B cell (primary cell): ENCODE data around the gene WDR43. TPM values are rescaled to one million over a fixed set of nuclear protein-coding genes. Genes with fewer than 3 reads are reported as not detected.

ENCODE experiments used
- ATAC-seq: fragments of 200-7000 bp; cut with Tn5 transposase; one replicate; pipeline ENCODE4 v1.10.0; 2021; ENCODE audit warnings: low read depth, mild to moderate bottlenecking, moderate number of reproducible peaks, moderate library complexity
- CTCF ChIA-PET: fragments of 350-600 bp; sonication (Branson Sonifier 250); formaldehyde crosslinking; loops from one replicate; lab custom pipeline; 2021; ENCODE audit warnings: antibody characterized with exemption, inconsistent platforms; lab: Charles Lee
- POLR2A ChIA-PET: fragments of 350-600 bp; sonication (Branson Sonifier 250); formaldehyde crosslinking; loops from one replicate; lab custom pipeline; 2021; ENCODE audit warnings: antibody characterized with exemption; lab: Charles Lee
- DNase-seq: peaks from one replicate; pipeline ENCODE4 v3.0.0; 2013
- H2AFZ ChIP-seq: 2 replicates; pipeline ENCODE4 v1.6.1; 2012; ENCODE audit warnings: mild to moderate bottlenecking, low read depth, low read length; ENCODE audit not compliant: insufficient read depth, poor library complexity, severe bottlenecking
- H3K27ac ChIP-seq, 2 donors: 1 replicate in 1 of 2; 2 replicates in 1 of 2; pipeline ENCODE4 v1.5.1; 2012 to 2013; ENCODE audit warnings: low read length in 2 of 2, mild to moderate bottlenecking in 2 of 2, moderate library complexity in 1 of 2
- H3K27me3 ChIP-seq, 4 experiments: fragments of 200-600 bp in 1 of 4; sonication (generic) in 1 of 4; replicated peaks in 1 of 4; 1 replicate in 2 of 4; 2 replicates in 2 of 4; pipeline versions ENCODE4 v1.6.1 to v1.7.0; 2013 to 2016; ENCODE audit warnings: low read length in 3 of 4, mild to moderate bottlenecking in 2 of 4, mixed read lengths in 1 of 4, moderate library complexity in 1 of 4; ENCODE audit not compliant: insufficient read depth in 4 of 4, control insufficient read depth in 3 of 4; ENCODE audit errors: control extremely low read depth in 1 of 4
- H3K36me3 ChIP-seq, 2 experiments: replicated peaks in 1 of 2; 1 replicate in 1 of 2; 2 replicates in 1 of 2; pipeline versions ENCODE4 v1.6.1 to v1.7.1; 2013; ENCODE audit warnings: low read length in 1 of 2; ENCODE audit not compliant: insufficient read depth in 2 of 2, control insufficient read depth in 1 of 2; ENCODE audit errors: control extremely low read depth in 1 of 2, extremely low read depth in 1 of 2
- H3K4me1 ChIP-seq, 2 donors: fragments of 200-600 bp in 1 of 2; sonication (generic) in 1 of 2; 1 replicate in 1 of 2; 2 replicates in 1 of 2; pipeline versions ENCODE4 v1.5.1 to v1.6.1; 2013 to 2017; ENCODE audit warnings: low read length in 2 of 2; ENCODE audit not compliant: control insufficient read depth in 2 of 2, insufficient read depth in 2 of 2
- H3K4me2 ChIP-seq: replicated peaks from 2 replicates; pipeline ENCODE3; 2012; ENCODE audit warnings: mild to moderate bottlenecking, low read depth, low read length; ENCODE audit not compliant: poor library complexity, severe bottlenecking
- H3K4me3 ChIP-seq, 5 experiments: fragments of 200-600 bp in 1 of 5; sonication (generic) in 1 of 5; 1 replicate in 3 of 5; 2 replicates in 2 of 5; pipeline versions ENCODE4 v1.5.1 to v1.7.0; 2011 to 2016; ENCODE audit warnings: low read length in 4 of 5, mild to moderate bottlenecking in 4 of 5, low read depth in 2 of 5, control low read depth in 1 of 5, moderate library complexity in 1 of 5; ENCODE audit not compliant: insufficient read depth in 1 of 5; ENCODE audit errors: control extremely low read depth in 1 of 5, extremely low read depth in 1 of 5
- H3K79me2 ChIP-seq: fragments of 200-600 bp; sonication (generic); one replicate; pipeline ENCODE4 v1.6.0; 2016; ENCODE audit warnings: low read length; ENCODE audit not compliant: control insufficient read depth, insufficient read depth
- H3K9ac ChIP-seq: fragments of 200-600 bp; sonication (generic); 2 replicates; pipeline ENCODE4 v1.6.1; 2017; ENCODE audit warnings: mild to moderate bottlenecking, low read length, moderate library complexity
- H3K9me3 ChIP-seq, 3 donors: one replicate each; pipeline versions ENCODE4 v1.6.1 to v1.7.1; 2013; ENCODE audit warnings: low read length in 2 of 3; ENCODE audit not compliant: control insufficient read depth in 2 of 3, insufficient read depth in 1 of 3; ENCODE audit errors: control extremely low read depth in 1 of 3
- H4K20me1 ChIP-seq: 2 replicates; pipeline ENCODE4 v1.6.0; 2012; ENCODE audit warnings: mild to moderate bottlenecking, low read length; ENCODE audit not compliant: insufficient read depth, control insufficient read depth, poor library complexity, severe bottlenecking
- H3K27ac Mint-ChIP-seq: one replicate; pipeline ENCODE4 v1.8.0; 2021; ENCODE audit warnings: mixed read lengths
- H3K27me3 Mint-ChIP-seq: one replicate; pipeline ENCODE4 v1.8.0; 2021; ENCODE audit warnings: mixed read lengths
- H3K4me1 Mint-ChIP-seq: one replicate; pipeline ENCODE4 v1.8.0; 2021; ENCODE audit warnings: mixed read lengths
- H3K4me3 Mint-ChIP-seq: one replicate; pipeline ENCODE4 v1.8.0; 2021; ENCODE audit warnings: mixed read lengths
- H3K9me3 Mint-ChIP-seq: one replicate; pipeline ENCODE4 v1.8.0; 2022; ENCODE audit warnings: mixed read lengths; ENCODE audit not compliant: insufficient read depth
- EZH2 ChIP-seq: IDR thresholded peaks from 2 replicates; pipeline ENCODE4 v1.6.1; 2012; ENCODE audit warnings: borderline replicate concordance, low read depth, mild to moderate bottlenecking, moderate library complexity, low read length; ENCODE audit not compliant: insufficient read depth, poor library complexity, severe bottlenecking
- WGBS: methylation state at CpG from one replicate; pipeline ENCODE4 v1.1.5; 2013; ENCODE audit warnings: missing lambda C conversion rate; ENCODE audit not compliant: insufficient coverage; 5-methylcytosine and 5-hydroxymethylcytosine counted together
- intact Hi-C: fragments of 100-400 bp; cut with micrococcal nuclease; formaldehyde crosslinking; loops from one replicate; pipeline ENCODE4 v1.10.0; 2022
- polyA plus RNA-seq: library from polyadenylated mRNA; depleted of rRNA; stranded (reverse); fragments of >200 nt; gene quantifications from 2 replicates; pipeline ENCODE4 v1.2.3, GENCODE V29; 2012
- total RNA-seq, 2 donors: library from RNA; stranded (reverse); fragments of 120-200 nt in 1 of 2; gene quantifications; 1 replicate in 1 of 2; 2 replicates in 1 of 2; pipeline versions ENCODE4 v1.2.3 to v1.2.4, GENCODE V29; 2013 to 2022
- TF ChIP-seq, protein P1 (sequence below): fragments of 200-600 bp; IDR thresholded peaks from one replicate; pipeline ENCODE4 v1.8.0; 2022; ENCODE audit warnings: antibody characterized with exemption, mild to moderate bottlenecking

Gene WDR43
- total and polyA plus RNA-seq, 2 donors (not counting 1 experiment from before 2014, with no cell fraction given), result 22.5 to 51.0 TPM

DNA sequence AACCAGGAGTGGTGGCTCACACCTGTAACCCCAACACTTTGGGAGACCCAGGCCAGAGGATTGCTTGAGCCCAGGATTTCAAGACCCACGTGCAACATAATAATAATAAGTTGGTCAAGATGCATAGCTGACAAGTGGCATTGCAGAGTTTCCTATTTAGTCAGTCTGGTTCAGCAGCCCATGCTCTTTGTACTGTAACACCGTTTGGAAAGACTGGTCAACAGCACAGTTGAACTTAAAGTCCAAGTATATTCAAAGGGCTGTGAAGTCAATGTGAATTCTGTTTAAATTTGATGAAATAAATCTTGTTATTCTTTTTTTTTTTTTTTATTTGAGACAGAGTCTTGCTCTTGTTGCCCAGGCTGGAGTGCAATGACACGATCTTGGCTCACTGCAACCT, 22.8 kb upstream of the WDR43 start:
- WGBS, result 75% methylated on average over 2 of the region's 3 CpGs
- Mint-ChIP-seq H3K4me1 (peaks cover 26% of the 10 kb centered on the region), H3K27me3 (peaks cover 10% of the 10 kb centered on the region), H3K9me3 (no peaks in the 10 kb centered on the region), H3K4me3 (peak overlapping the region; percentile 99), H3K27ac (peak overlapping the region; percentile 100)
- Histone ChIP-seq H3K4me1 (peaks cover 20 to 23% of the 10 kb centered on the region in 2 donors), H3K9me3 (no peaks in the 10 kb centered on the region), H3K79me2 (peaks cover 34% of the 10 kb centered on the region), H3K27ac (no peak overlapping the region), H3K27me3 (peaks cover 0 to 7% (median under 1%) of the 10 kb centered on the region in 4 experiments), H4K20me1 (peaks cover under 1% of the 10 kb centered on the region), H3K9ac (no peak overlapping the region), H3K36me3 (no peaks in the 10 kb centered on the region), H3K4me3 (no peak overlapping the region), H2AFZ (peak overlapping the region; percentile 91), H3K4me2 (no peak overlapping the region)
- CTCF ChIA-PET, result interaction anchor here (2.6 kb wide), 1 partner anchor 24 kb away, joined by 10 read pairs; no protein-coding TSS in a partner anchor
- TF ChIP-seq, protein P1, sequence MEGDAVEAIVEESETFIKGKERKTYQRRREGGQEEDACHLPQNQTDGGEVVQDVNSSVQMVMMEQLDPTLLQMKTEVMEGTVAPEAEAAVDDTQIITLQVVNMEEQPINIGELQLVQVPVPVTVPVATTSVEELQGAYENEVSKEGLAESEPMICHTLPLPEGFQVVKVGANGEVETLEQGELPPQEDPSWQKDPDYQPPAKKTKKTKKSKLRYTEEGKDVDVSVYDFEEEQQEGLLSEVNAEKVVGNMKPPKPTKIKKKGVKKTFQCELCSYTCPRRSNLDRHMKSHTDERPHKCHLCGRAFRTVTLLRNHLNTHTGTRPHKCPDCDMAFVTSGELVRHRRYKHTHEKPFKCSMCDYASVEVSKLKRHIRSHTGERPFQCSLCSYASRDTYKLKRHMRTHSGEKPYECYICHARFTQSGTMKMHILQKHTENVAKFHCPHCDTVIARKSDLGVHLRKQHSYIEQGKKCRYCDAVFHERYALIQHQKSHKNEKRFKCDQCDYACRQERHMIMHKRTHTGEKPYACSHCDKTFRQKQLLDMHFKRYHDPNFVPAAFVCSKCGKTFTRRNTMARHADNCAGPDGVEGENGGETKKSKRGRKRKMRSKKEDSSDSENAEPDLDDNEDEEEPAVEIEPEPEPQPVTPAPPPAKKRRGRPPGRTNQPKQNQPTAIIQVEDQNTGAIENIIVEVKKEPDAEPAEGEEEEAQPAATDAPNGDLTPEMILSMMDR, result no peak
- TF ChIP-seq EZH2, result no peak
- ATAC-seq, result no peak
- POLR2A ChIA-PET, result interaction anchor here (0.7 to 2.5 kb wide), 2 partner anchors 23 to 177 kb away, joined by 5 to 35 read pairs; partner anchors contain the start of gene WDR43
- no peak for DNase-seq
- intact Hi-C loops, result loop anchor here (2.0 to 10.0 kb wide), 3 partner anchors 59 to 1787 kb away; partner anchors contain the start of genes KHK, SPDYA and YPEL5

DNA sequence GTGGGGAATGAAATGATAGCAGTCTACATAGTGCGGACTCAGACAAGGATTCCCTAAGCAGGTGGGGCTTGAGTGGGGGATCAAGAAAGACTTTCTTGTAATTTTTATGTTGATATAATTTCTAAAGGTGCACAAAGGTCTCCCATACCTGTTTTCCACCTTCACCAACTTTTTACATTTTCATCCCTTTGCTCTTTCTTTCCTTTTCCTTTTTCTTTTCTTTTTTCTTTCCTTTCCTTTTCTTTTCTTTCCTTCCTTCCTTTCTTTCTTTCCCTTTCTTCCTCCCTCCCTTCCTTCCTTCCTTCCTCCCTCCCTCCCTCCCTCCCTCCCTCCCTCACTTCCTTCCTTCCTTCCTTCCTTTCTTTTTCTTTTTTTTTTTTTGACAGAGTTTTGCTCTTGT, 14.3 kb upstream of the WDR43 start:
- ChIA-PET POLR2A (no interaction called here), CTCF (no interaction called here)
- Mint-ChIP-seq H3K27me3 (peaks cover 34% of the 10 kb centered on the region), H3K4me1 (no peaks in the 10 kb centered on the region), H3K27ac (no peak overlapping the region), H3K9me3 (no peaks in the 10 kb centered on the region), H3K4me3 (no peak overlapping the region)
- Histone ChIP-seq H3K9ac (no peak overlapping the region), H3K27ac (no peak overlapping the region), H3K4me3 (no peak overlapping the region), H3K79me2 (no peaks in the 10 kb centered on the region), H3K27me3 (peaks cover 0 to 4% (median 1%) of the 10 kb centered on the region in 4 experiments), H3K36me3 (no peaks in the 10 kb centered on the region), H2AFZ (no peak overlapping the region), H3K4me1 (no peaks in the 10 kb centered on the region), H3K9me3 (no peaks in the 10 kb centered on the region), H4K20me1 (no peaks in the 10 kb centered on the region), H3K4me2 (no peak overlapping the region)
- no peak for TF ChIP-seq EZH2
- TF ChIP-seq, protein P1, result no peak
- DNase-seq, result no peak
- intact Hi-C loops, result no loop called here
- ATAC-seq, result no peak
- WGBS, result no CpG with 5 or more reads among the region's 1 CpG
